ENCODE data around the gene PYROXD2. TPM values are rescaled to one million over a fixed set of nuclear protein-coding genes. Genes with fewer than 3 reads are reported as not detected.
"Not testable (repeated sequence)": the region's sequence is repeated elsewhere in the genome, so short reads cannot be mapped to it uniquely, and the experiment has no call there.

PYROXD2 gene
- total RNA-seq, 1 donor from 2014 or later, result 8.6 TPM

GRCh38 chr10:98368644-98369043, 46.3 kb downstream of the PYROXD2 start:
- intact Hi-C loops (cut with micrococcal nuclease), result no loop called here

- intact Hi-C loops (cut with micrococcal nuclease), result no loop called here
These were observed 47.2 kb downstream of the PYROXD2 start for GRCh38 chr10:98367604-98368451.

GRCh38 chr10:98366062-98366530, 48.9 kb downstream of the PYROXD2 start:
- intact Hi-C loops (cut with micrococcal nuclease), result no loop called here

- intact Hi-C loops (cut with micrococcal nuclease), result no loop called here
These were observed 49.4 kb downstream of the PYROXD2 start for GRCh38 chr10:98365406-98366061.

- intact Hi-C loops (cut with micrococcal nuclease), result no loop called here
These were observed 50.4 kb downstream of the PYROXD2 start for GRCh38 chr10:98364432-98365102.

- intact Hi-C loops (cut with micrococcal nuclease), result no loop called here
These were observed 51.8 kb downstream of the PYROXD2 start for GRCh38 chr10:98363220-98363619.

GRCh38 chr10:98361131-98362025, 53.6 kb downstream of the PYROXD2 start:
- intact Hi-C loops (cut with micrococcal nuclease), result no loop called here

GRCh38 chr10:98357194-98357822, 57.7 kb downstream of the PYROXD2 start:
- intact Hi-C loops (cut with micrococcal nuclease), result no loop called here

GRCh38 chr10:98354491-98354890, 60.5 kb downstream of the PYROXD2 start:
- intact Hi-C loops (cut with micrococcal nuclease), result no loop called here

GRCh38 chr10:98353170-98353569, 61.8 kb downstream of the PYROXD2 start:
- intact Hi-C loops (cut with micrococcal nuclease), result no loop called here

- intact Hi-C loops (cut with micrococcal nuclease), result no loop called here
These were observed 63.1 kb downstream of the PYROXD2 start for GRCh38 chr10:98351831-98352402.

GRCh38 chr10:98349508-98349922, 65.5 kb downstream of the PYROXD2 start:
- intact Hi-C loops (cut with micrococcal nuclease), result no loop called here

GRCh38 chr10:98346847-98347246, 68.1 kb downstream of the PYROXD2 start:
- intact Hi-C loops (cut with micrococcal nuclease), result no loop called here

GRCh38 chr10:98344589-98345038, 70.4 kb downstream of the PYROXD2 start:
- intact Hi-C loops (cut with micrococcal nuclease), result no loop called here

GRCh38 chr10:98341701-98342100, 73.3 kb downstream of the PYROXD2 start:
- intact Hi-C loops (cut with micrococcal nuclease), result not testable (repeated sequence)

GRCh38 chr10:98340940-98341310, 74.1 kb downstream of the PYROXD2 start:
- intact Hi-C loops (cut with micrococcal nuclease), result no loop called here

- intact Hi-C loops (cut with micrococcal nuclease), result no loop called here
These were observed 74.6 kb downstream of the PYROXD2 start for GRCh38 chr10:98340261-98340939.

- intact Hi-C loops (cut with micrococcal nuclease), result no loop called here
These were observed 75.2 kb downstream of the PYROXD2 start for GRCh38 chr10:98339799-98340198.

GRCh38 chr10:98338896-98339295, 76.1 kb downstream of the PYROXD2 start:
- intact Hi-C loops (cut with micrococcal nuclease), result no loop called here

- intact Hi-C loops (cut with micrococcal nuclease), result no loop called here
These were observed 76.7 kb downstream of the PYROXD2 start for GRCh38 chr10:98338318-98338717.
